ENCODE results near the gene DOCK1.

DOCK1 gene

DNA sequence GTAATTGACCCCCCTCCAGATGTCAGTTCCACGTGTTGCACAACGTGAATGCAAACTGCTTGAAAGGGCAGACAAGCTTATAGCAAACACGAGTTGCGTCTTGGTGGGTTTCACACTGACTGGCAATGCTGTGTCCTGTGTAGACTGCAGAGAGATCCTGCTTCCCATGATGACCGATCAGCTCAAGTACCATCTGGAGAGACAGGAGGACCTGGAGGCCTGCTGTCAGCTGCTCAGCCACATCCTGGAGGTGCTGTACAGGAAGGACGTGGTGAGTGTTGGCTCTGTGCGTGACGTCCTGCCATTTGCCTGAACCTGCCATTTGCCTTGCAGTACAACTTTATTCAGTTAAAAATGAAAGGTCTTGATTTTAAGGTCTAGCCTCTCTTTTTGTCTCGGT lies 220.1 kb downstream of the DOCK1 start:
- Histone ChIP-seq H3K27ac (replicated peaks; ENCODE audit: low read length) (no peak overlapping the region), H3K4ac (ENCODE audit: low read length) (no peak overlapping the region), H3K4me1 (ENCODE audit: control insufficient read depth in 2 of 2, insufficient read depth in 1 of 2, low read depth in 1 of 2, low read length in 2 of 2) (no peaks in the 10 kb centered on the region), H3K9ac (ENCODE audit: low read depth, low read length, poor library complexity) (no peak overlapping the region), H3K79me1 (ENCODE audit: low read depth, low read length) (no peaks in the 10 kb centered on the region), H2AK5ac (ENCODE audit: low read depth, low read length) (no peak overlapping the region), H3K4me2 (ENCODE audit: insufficient read depth, low read length, poor library complexity, severe bottlenecking) (no peak overlapping the region), H2BK15ac (ENCODE audit: low read length) (no peak overlapping the region), H3K27me3 (ENCODE audit: control insufficient read depth in 3 of 3, insufficient read depth in 3 of 3, low read depth in 1 of 3, low read length in 3 of 3) (no peaks in the 10 kb centered on the region), H3K9me3 (replicated peaks in 1 of 2; ENCODE audit: control insufficient read depth in 2 of 2, insufficient read depth in 1 of 2, low read depth in 1 of 2, low read length in 2 of 2) (no peaks in the 10 kb centered on the region), H2BK12ac (ENCODE audit: low read length) (no peak overlapping the region), H3K4me3 (ENCODE audit: low read length in 2 of 2) (no peak overlapping the region), H3K23ac (ENCODE audit: low read depth, low read length, poor library complexity) (no peak overlapping the region), H2BK120ac (ENCODE audit: low read depth, low read length) (no peak overlapping the region), H3K18ac (ENCODE audit: low read length) (no peak overlapping the region), H2AFZ (ENCODE audit: low read length) (no peak overlapping the region), H4K8ac (ENCODE audit: low read depth, low read length) (no peak overlapping the region), H4K91ac (ENCODE audit: low read depth, low read length, poor library complexity) (no peak overlapping the region), H3K36me3 (replicated peaks in 1 of 2; ENCODE audit: control insufficient read depth in 2 of 2, insufficient read depth in 2 of 2, low read length in 2 of 2) (peaks cover 0 to 55% of the 10 kb centered on the region in 2 donors), H2BK5ac (ENCODE audit: low read length) (no peak overlapping the region), H3K14ac (ENCODE audit: low read length) (no peak overlapping the region)
- WGBS, 2 donors (ENCODE audit: extremely low coverage in 2 of 2, insufficient read length in 2 of 2, insufficient replicate concordance in 1 of 2), result no CpG with 5 or more reads among the region's 9 CpGs
- no peak for DNase-seq (ENCODE audit: low spot score)

GRCh38 chr10:127127822-127128221 lies 222.6 kb downstream of the DOCK1 start:
- Histone ChIP-seq H3K14ac (ENCODE audit: low read length) (no peak overlapping the region), H3K9me3 (replicated peaks in 1 of 2; ENCODE audit: control insufficient read depth in 2 of 2, insufficient read depth in 1 of 2, low read depth in 1 of 2, low read length in 2 of 2) (no peaks in the 10 kb centered on the region), H4K8ac (ENCODE audit: low read depth, low read length) (no peak overlapping the region), H3K4me1 (ENCODE audit: control insufficient read depth in 2 of 2, insufficient read depth in 1 of 2, low read depth in 1 of 2, low read length in 2 of 2) (no peaks in the 10 kb centered on the region), H3K4me3 (ENCODE audit: low read length in 2 of 2) (no peak overlapping the region), H3K36me3 (replicated peaks in 1 of 2; ENCODE audit: control insufficient read depth in 2 of 2, insufficient read depth in 2 of 2, low read length in 2 of 2) (peaks cover 0 to 57% of the 10 kb centered on the region in 2 donors), H3K9ac (ENCODE audit: low read depth, low read length, poor library complexity) (no peak overlapping the region), H2BK12ac (ENCODE audit: low read length) (no peak overlapping the region), H3K27me3 (ENCODE audit: control insufficient read depth in 3 of 3, insufficient read depth in 3 of 3, low read depth in 1 of 3, low read length in 3 of 3) (no peaks in the 10 kb centered on the region), H2BK120ac (ENCODE audit: low read depth, low read length) (no peak overlapping the region), H3K23ac (ENCODE audit: low read depth, low read length, poor library complexity) (no peak overlapping the region), H3K4ac (ENCODE audit: low read length) (no peak overlapping the region), H3K27ac (replicated peaks; ENCODE audit: low read length) (no peak overlapping the region), H3K4me2 (ENCODE audit: insufficient read depth, low read length, poor library complexity, severe bottlenecking) (no peak overlapping the region), H4K91ac (ENCODE audit: low read depth, low read length, poor library complexity) (no peak overlapping the region), H2BK15ac (ENCODE audit: low read length) (no peak overlapping the region), H3K79me1 (ENCODE audit: low read depth, low read length) (no peaks in the 10 kb centered on the region), H2BK5ac (ENCODE audit: low read length) (no peak overlapping the region), H2AFZ (ENCODE audit: low read length) (no peak overlapping the region), H2AK5ac (ENCODE audit: low read depth, low read length) (no peak overlapping the region), H3K18ac (ENCODE audit: low read length) (no peak overlapping the region)
- no CpG with 5 or more reads among the region's 1 CpG for WGBS, 2 donors (ENCODE audit: extremely low coverage in 2 of 2, insufficient read length in 2 of 2, insufficient replicate concordance in 1 of 2)
- DNase-seq (ENCODE audit: low spot score), result no peak

DNA sequence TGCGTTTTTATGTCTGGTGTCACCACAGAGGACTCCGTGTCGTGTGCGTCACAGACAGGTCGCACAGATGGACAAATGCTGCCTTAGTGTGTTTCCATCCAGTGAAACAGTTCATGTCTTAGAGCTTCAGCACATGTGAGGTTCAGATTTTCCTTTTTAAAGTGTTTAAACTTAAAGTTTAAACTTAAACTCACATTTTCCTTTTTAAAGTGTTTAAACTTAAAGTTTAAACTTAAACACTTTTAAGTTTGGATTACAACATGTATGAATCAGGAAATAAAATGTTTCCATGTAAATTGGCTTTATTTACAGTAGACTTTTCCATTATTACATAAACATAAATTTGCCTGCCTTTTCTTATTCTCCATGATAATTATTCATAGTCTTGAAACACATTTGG lies 223.9 kb downstream of the DOCK1 start:
- H2BK5ac ChIP-seq (ENCODE audit: low read length), result no peak overlapping the region
- H3K9me3 ChIP-seq (replicated peaks in 1 of 2; ENCODE audit: control insufficient read depth in 2 of 2, insufficient read depth in 1 of 2, low read depth in 1 of 2, low read length in 2 of 2), result no peaks in the 10 kb centered on the region
- no peak overlapping the region for H3K23ac ChIP-seq (ENCODE audit: low read depth, low read length, poor library complexity)
- H4K8ac ChIP-seq (ENCODE audit: low read depth, low read length), result no peak overlapping the region
- no CpG with 5 or more reads among the region's 5 CpGs for WGBS, 2 donors (ENCODE audit: extremely low coverage in 2 of 2, insufficient read length in 2 of 2, insufficient replicate concordance in 1 of 2)
- no peak for DNase-seq (ENCODE audit: low spot score)
- no peak overlapping the region for H3K4ac ChIP-seq (ENCODE audit: low read length)
- no peaks in the 10 kb centered on the region for H3K27me3 ChIP-seq (ENCODE audit: control insufficient read depth in 3 of 3, insufficient read depth in 3 of 3, low read depth in 1 of 3, low read length in 3 of 3)
- H3K4me3 ChIP-seq (ENCODE audit: low read length in 2 of 2), result no peak overlapping the region
- H3K27ac ChIP-seq (replicated peaks; ENCODE audit: low read length), result no peak overlapping the region
- H3K79me1 ChIP-seq (ENCODE audit: low read depth, low read length), result no peaks in the 10 kb centered on the region
- no peak overlapping the region for H2BK15ac ChIP-seq (ENCODE audit: low read length)
- no peak overlapping the region for H2AK5ac ChIP-seq (ENCODE audit: low read depth, low read length)
- no peak overlapping the region for H3K14ac ChIP-seq (ENCODE audit: low read length)
- peaks cover 0 to 66% of the 10 kb centered on the region in 2 donors for H3K36me3 ChIP-seq (replicated peaks in 1 of 2; ENCODE audit: control insufficient read depth in 2 of 2, insufficient read depth in 2 of 2, low read length in 2 of 2)
- H3K9ac ChIP-seq (ENCODE audit: low read depth, low read length, poor library complexity), result no peak overlapping the region
- no peak overlapping the region for H2AFZ ChIP-seq (ENCODE audit: low read length)
- no peak overlapping the region for H4K91ac ChIP-seq (ENCODE audit: low read depth, low read length, poor library complexity)
- H3K18ac ChIP-seq (ENCODE audit: low read length), result no peak overlapping the region
- no peak overlapping the region for H2BK12ac ChIP-seq (ENCODE audit: low read length)
- H3K4me2 ChIP-seq (ENCODE audit: insufficient read depth, low read length, poor library complexity, severe bottlenecking), result no peak overlapping the region
- no peaks in the 10 kb centered on the region for H3K4me1 ChIP-seq (ENCODE audit: control insufficient read depth in 2 of 2, insufficient read depth in 1 of 2, low read depth in 1 of 2, low read length in 2 of 2)
- H2BK120ac ChIP-seq (ENCODE audit: low read depth, low read length), result no peak overlapping the region

- Histone ChIP-seq H2BK15ac (ENCODE audit: low read length) (no peak overlapping the region), H3K4ac (ENCODE audit: low read length) (no peak overlapping the region), H3K9ac (ENCODE audit: low read depth, low read length, poor library complexity) (no peak overlapping the region), H3K27me3 (ENCODE audit: control insufficient read depth in 3 of 3, insufficient read depth in 3 of 3, low read depth in 1 of 3, low read length in 3 of 3) (no peaks in the 10 kb centered on the region), H2BK12ac (ENCODE audit: low read length) (no peak overlapping the region), H3K14ac (ENCODE audit: low read length) (no peak overlapping the region), H3K79me1 (ENCODE audit: low read depth, low read length) (no peaks in the 10 kb centered on the region), H2AK5ac (ENCODE audit: low read depth, low read length) (no peak overlapping the region), H2AFZ (ENCODE audit: low read length) (no peak overlapping the region), H3K36me3 (replicated peaks in 1 of 2; ENCODE audit: control insufficient read depth in 2 of 2, insufficient read depth in 2 of 2, low read length in 2 of 2) (peaks cover 0 to 61% of the 10 kb centered on the region in 2 donors), H4K91ac (ENCODE audit: low read depth, low read length, poor library complexity) (no peak overlapping the region), H4K8ac (ENCODE audit: low read depth, low read length) (no peak overlapping the region), H3K4me2 (ENCODE audit: insufficient read depth, low read length, poor library complexity, severe bottlenecking) (no peak overlapping the region), H3K4me1 (ENCODE audit: control insufficient read depth in 2 of 2, insufficient read depth in 1 of 2, low read depth in 1 of 2, low read length in 2 of 2) (no peaks in the 10 kb centered on the region), H3K9me3 (replicated peaks in 1 of 2; ENCODE audit: control insufficient read depth in 2 of 2, insufficient read depth in 1 of 2, low read depth in 1 of 2, low read length in 2 of 2) (no peaks in the 10 kb centered on the region), H2BK5ac (ENCODE audit: low read length) (no peak overlapping the region), H3K4me3 (ENCODE audit: low read length in 2 of 2) (no peak overlapping the region), H3K27ac (replicated peaks; ENCODE audit: low read length) (no peak overlapping the region), H2BK120ac (ENCODE audit: low read depth, low read length) (no peak overlapping the region), H3K23ac (ENCODE audit: low read depth, low read length, poor library complexity) (no peak overlapping the region), H3K18ac (ENCODE audit: low read length) (no peak overlapping the region)
- no CpG with 5 or more reads among the region's 7 CpGs for WGBS, 2 donors (ENCODE audit: extremely low coverage in 2 of 2, insufficient read length in 2 of 2, insufficient replicate concordance in 1 of 2)
- no peak for DNase-seq (ENCODE audit: low spot score)
These were observed 227.2 kb downstream of the DOCK1 start for GRCh38 chr10:127132451-127132850.

Data from neuronal stem cell (in vitro differentiated cells).